ENCODE data around the gene UHRF1. TPM values are rescaled to one million over a fixed set of nuclear protein-coding genes. Genes with fewer than 3 reads are reported as not detected.

UHRF1 gene
- total and polyA plus RNA-seq, 2 of the 13 experiments (the other 11 are each of a cell fraction or from before 2014, with no cell fraction given), result 6.8 to 78.4 TPM

DNA sequence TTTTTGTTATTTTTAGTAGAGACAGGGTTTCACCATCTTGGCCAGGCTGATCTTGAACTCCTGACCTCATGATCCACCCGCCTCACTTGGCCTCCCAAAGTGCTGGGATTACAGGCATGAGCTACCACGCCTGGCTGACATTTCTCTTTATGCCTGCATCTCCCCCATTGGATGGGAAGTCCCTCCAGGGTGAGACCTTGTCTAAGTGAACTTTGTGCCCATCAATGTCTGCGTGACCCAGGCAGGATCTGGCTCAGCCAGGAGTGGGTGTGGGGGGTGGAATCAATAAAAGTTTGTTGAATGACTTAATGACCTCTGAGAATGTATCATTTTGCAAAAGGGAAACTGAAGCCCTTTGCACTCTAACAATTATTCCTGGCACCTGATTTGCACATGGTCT lies 4.8 kb upstream of the UHRF1 start (continued):
- TF ChIP-seq, protein P1, sequence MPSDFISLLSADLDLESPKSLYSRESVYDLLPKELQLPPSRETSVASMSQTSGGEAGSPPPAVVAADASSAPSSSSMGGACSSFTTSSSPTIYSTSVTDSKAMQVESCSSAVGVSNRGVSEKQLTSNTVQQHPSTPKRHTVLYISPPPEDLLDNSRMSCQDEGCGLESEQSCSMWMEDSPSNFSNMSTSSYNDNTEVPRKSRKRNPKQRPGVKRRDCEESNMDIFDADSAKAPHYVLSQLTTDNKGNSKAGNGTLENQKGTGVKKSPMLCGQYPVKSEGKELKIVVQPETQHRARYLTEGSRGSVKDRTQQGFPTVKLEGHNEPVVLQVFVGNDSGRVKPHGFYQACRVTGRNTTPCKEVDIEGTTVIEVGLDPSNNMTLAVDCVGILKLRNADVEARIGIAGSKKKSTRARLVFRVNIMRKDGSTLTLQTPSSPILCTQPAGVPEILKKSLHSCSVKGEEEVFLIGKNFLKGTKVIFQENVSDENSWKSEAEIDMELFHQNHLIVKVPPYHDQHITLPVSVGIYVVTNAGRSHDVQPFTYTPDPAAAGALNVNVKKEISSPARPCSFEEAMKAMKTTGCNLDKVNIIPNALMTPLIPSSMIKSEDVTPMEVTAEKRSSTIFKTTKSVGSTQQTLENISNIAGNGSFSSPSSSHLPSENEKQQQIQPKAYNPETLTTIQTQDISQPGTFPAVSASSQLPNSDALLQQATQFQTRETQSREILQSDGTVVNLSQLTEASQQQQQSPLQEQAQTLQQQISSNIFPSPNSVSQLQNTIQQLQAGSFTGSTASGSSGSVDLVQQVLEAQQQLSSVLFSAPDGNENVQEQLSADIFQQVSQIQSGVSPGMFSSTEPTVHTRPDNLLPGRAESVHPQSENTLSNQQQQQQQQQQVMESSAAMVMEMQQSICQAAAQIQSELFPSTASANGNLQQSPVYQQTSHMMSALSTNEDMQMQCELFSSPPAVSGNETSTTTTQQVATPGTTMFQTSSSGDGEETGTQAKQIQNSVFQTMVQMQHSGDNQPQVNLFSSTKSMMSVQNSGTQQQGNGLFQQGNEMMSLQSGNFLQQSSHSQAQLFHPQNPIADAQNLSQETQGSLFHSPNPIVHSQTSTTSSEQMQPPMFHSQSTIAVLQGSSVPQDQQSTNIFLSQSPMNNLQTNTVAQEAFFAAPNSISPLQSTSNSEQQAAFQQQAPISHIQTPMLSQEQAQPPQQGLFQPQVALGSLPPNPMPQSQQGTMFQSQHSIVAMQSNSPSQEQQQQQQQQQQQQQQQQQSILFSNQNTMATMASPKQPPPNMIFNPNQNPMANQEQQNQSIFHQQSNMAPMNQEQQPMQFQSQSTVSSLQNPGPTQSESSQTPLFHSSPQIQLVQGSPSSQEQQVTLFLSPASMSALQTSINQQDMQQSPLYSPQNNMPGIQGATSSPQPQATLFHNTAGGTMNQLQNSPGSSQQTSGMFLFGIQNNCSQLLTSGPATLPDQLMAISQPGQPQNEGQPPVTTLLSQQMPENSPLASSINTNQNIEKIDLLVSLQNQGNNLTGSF (CRISPR knock-in tag; IDR thresholded peaks at IDR 0.05), result no peak
- peak; percentile 45; the same call in 1 of the 2 replicates for TF ChIP-seq KAT2B (IDR thresholded peaks at IDR 0.05; ENCODE audit: borderline replicate concordance, low read depth, low read length)
- no peak for TF ChIP-seq ZNF276 (CRISPR knock-in tag; IDR thresholded peaks at IDR 0.05; ENCODE audit: low read depth)
- no peak for TF ChIP-seq RBM39 (IDR thresholded peaks at IDR 0.05; ENCODE audit: low read depth, low read length, poor library complexity, severe bottlenecking)
- TF ChIP-seq ZSCAN25 (CRISPR knock-in tag; IDR thresholded peaks at IDR 0.05), result no peak
- no peak for TF ChIP-seq NR0B2 (CRISPR knock-in tag; IDR thresholded peaks at IDR 0.05)
- TF ChIP-seq SRSF9 (IDR thresholded peaks at IDR 0.05; ENCODE audit: borderline replicate concordance, insufficient read depth, low read depth, low read length, poor library complexity, severe bottlenecking), result no peak
- TF ChIP-seq, protein P2, sequence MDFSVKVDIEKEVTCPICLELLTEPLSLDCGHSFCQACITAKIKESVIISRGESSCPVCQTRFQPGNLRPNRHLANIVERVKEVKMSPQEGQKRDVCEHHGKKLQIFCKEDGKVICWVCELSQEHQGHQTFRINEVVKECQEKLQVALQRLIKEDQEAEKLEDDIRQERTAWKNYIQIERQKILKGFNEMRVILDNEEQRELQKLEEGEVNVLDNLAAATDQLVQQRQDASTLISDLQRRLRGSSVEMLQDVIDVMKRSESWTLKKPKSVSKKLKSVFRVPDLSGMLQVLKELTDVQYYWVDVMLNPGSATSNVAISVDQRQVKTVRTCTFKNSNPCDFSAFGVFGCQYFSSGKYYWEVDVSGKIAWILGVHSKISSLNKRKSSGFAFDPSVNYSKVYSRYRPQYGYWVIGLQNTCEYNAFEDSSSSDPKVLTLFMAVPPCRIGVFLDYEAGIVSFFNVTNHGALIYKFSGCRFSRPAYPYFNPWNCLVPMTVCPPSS (IDR thresholded peaks at IDR 0.05), result no peak
- TF ChIP-seq REL (CRISPR knock-in tag; conservative IDR thresholded peaks at IDR 0.05), result no peak
- TF ChIP-seq, protein P3, sequence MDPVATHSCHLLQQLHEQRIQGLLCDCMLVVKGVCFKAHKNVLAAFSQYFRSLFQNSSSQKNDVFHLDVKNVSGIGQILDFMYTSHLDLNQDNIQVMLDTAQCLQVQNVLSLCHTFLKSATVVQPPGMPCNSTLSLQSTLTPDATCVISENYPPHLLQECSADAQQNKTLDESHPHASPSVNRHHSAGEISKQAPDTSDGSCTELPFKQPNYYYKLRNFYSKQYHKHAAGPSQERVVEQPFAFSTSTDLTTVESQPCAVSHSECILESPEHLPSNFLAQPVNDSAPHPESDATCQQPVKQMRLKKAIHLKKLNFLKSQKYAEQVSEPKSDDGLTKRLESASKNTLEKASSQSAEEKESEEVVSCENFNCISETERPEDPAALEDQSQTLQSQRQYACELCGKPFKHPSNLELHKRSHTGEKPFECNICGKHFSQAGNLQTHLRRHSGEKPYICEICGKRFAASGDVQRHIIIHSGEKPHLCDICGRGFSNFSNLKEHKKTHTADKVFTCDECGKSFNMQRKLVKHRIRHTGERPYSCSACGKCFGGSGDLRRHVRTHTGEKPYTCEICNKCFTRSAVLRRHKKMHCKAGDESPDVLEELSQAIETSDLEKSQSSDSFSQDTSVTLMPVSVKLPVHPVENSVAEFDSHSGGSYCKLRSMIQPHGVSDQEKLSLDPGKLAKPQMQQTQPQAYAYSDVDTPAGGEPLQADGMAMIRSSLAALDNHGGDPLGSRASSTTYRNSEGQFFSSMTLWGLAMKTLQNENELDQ (CRISPR knock-in tag; IDR thresholded peaks at IDR 0.05; ENCODE audit: borderline replicate concordance), result no peak
- TF ChIP-seq ZNF282 (IDR thresholded peaks at IDR 0.05; ENCODE audit: partially characterized antibody), result no peak
- TF ChIP-seq CENPT (CRISPR knock-in tag; IDR thresholded peaks at IDR 0.05; ENCODE audit: low read depth), result no peak
- TF ChIP-seq, protein P4, sequence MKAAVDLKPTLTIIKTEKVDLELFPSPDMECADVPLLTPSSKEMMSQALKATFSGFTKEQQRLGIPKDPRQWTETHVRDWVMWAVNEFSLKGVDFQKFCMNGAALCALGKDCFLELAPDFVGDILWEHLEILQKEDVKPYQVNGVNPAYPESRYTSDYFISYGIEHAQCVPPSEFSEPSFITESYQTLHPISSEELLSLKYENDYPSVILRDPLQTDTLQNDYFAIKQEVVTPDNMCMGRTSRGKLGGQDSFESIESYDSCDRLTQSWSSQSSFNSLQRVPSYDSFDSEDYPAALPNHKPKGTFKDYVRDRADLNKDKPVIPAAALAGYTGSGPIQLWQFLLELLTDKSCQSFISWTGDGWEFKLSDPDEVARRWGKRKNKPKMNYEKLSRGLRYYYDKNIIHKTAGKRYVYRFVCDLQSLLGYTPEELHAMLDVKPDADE (CRISPR knock-in tag; IDR thresholded peaks at IDR 0.05), result no peak
